NCI-H2196 treated with DMSO at 0.1 percent for 48 hours (cell line): Measurements from ENCODE around the gene ADD3.

ENCODE experiments used
- DNase-seq: peaks from one replicate; lab custom pipeline; 2025; ENCODE audit not compliant: unreplicated experiment; lab: John Stamatoyannopoulos, UW

The ADD3 gene

GRCh38 chr10:110144507-110144906 is 136.7 kb downstream of the ADD3 start:
- DNase-seq, result no peak

GRCh38 chr10:110147961-110148360 is 140.2 kb downstream of the ADD3 start:
- no peak for DNase-seq

DNA sequence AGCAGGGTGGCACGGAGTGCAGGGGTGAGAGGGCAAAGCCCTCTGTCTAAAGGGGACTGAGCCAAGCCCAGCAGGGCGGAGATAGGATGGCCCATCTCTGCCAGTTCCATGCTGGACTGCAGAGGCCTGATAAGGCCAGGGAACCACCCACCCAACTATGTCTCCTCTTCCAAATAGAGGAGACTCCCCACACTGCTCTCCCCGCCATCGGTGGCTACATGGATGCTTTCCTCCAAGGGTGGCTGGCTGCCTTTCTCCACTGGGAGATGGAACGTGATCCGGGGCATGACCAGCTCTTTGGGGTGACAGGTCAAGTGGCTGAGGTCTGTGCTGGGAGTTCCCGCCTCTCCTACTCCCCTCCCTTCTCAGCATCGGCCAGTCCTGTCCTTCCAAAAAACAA is 141.5 kb downstream of the ADD3 start:
- DNase-seq, result no peak

- no peak for DNase-seq
Observed at GRCh38 chr10:110150046-110150445, 142.3 kb downstream of the ADD3 start.

GRCh38 chr10:110150981-110151380 is 143.2 kb downstream of the ADD3 start:
- no peak for DNase-seq

DNA sequence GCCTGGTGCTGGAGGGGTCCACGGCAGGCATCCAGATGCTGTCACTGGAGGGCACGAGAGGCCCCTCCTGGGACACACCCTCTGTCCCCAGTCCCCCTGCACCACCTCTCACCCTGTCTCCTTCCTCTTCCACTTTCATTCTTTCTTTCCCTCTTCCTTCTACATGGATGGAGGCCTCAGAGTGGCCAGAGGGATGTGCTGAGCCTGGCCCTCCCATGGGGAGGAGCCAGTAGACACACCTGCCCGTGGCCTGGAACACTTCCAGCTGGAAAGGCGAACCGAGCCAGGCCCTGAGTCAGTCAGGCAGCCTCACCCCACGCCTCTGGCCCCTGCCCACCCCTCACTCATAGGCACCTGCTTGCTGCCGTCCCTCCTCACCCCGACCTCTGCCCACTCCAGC is 143.7 kb downstream of the ADD3 start:
- peak; percentile 44 for DNase-seq

DNA sequence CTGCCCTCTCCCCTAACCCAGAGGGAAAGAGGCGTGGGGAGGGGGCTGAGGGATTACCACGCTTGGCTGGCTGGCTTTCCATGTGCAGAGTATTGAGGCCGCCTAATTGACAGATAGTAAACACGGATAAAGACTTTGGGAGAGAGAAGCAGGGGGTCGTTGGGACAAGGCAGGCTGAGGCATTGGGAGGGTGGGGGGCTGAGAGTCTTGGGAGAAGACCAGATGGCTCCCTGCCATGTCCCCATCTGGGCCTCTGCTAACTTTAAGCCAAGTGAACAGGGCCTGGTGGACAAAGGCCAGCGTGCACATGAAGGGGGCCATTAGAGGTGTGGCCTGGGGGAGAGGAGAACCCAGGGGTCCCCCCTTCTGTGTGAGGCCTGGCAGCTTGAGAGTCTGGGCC is 144.2 kb downstream of the ADD3 start:
- no peak for DNase-seq

DNA sequence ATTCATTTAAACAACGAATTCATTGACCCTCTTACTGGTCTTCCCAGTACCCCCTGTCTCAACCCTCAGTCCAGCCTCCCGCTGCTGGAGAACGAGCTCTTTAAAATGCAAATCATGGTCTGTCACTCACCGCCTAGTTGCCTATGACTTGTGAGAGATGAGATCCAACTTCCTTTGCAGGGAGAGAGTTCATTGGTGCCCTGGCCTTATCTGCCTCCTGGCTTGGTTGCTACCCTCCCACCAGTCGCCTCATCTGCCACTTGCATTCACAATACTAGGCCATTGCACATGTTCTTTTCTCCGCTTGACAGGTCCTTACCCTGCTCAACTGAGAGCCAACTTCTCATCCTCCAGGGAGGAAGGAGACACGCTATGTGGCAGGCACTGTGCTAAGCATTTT is 145.6 kb downstream of the ADD3 start:
- DNase-seq, result no peak

- DNase-seq, result no peak
Observed at GRCh38 chr10:110156046-110156445, 148.3 kb downstream of the ADD3 start.

GRCh38 chr10:110158051-110159005 is 150.5 kb downstream of the ADD3 start:
- no peak for DNase-seq

DNA sequence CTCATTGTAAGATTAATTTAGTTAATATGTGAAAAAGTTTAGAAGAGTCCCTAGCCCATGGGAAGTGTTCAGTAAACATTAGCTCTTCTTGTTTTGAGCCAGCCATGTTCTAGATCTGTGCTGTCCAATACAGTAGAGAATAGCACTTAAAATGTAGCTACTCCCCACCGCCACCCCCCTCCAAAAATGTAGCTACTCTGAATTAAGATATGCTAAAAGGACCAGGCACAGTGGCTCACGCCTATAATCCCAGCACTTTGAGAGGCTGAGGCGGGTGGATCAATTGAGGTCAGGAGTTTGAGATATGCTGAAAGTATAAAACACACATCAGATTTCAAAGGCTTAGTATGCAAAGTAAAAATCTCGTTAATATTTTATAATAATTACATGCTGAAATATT is 152.3 kb downstream of the ADD3 start:
- DNase-seq, result no peak

GRCh38 chr10:110160522-110160921 is 152.7 kb downstream of the ADD3 start:
- no peak for DNase-seq

DNA sequence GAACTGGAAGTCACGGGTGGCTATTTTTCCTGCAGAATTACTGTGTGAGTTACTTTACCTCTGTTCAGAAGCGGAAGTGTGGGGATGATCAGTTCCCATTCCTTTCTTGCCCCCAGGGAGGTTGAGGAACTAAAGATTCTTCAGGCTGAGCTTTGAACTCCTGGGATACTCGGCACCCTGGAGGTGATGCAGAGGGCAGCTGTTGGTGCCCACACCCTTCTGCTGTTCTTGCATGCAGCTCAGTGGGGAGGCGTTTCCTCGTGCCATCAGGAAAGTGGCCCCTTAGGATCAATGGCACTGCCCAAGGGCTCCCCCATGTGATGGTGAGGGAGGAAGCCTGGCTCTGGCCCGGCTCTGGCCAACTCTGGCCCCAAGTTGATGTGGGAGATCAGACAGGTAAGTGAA is 155.0 kb downstream of the ADD3 start:
- DNase-seq, result no peak

DNA sequence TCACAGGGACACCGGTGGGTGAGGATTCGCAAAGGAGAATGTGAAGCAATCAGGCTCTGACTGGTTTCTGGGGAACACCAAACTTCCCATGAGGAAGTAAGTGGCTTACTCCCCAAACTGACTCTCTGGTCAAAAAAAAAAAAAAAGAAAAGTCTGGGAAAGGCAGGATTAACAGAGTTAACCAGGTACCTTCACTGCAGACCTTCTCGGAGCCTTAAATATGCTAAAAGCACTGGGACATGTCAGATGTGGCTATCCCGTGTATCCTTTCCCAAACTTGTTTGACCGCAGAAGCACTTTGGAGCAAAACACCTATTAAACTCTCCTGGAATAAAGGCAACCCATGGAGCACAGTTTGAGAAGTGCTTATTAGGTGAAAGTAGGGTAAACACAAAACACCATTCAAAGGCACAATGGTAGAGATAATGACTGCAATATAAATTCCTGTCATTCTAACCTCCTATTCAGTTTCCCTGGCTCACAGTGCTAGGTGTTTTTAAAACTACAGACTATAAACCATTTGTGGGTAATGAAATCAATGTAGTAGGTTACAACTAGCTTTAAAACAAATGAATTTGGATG is 155.5 kb downstream of the ADD3 start:
- no peak for DNase-seq

DNA sequence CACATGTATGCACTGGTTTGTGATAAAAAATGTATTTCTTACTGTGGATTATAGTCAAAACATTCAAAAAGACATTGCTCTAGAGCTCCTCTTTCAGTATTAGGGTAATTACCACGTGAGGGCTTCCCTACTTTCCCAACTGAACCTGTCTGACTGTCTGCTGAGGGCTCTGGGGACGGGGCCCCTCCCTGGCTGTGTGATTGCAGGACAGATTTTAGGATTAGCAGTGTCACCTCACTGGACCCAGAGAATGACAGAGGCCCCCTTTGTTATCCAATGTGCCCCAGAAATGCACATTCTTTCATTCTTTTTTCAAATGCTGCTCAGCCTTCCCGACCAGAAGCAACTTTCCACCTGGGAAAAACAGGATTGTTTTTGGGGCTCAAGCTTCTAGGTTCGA is 156.1 kb downstream of the ADD3 start:
- DNase-seq, result no peak

DNA sequence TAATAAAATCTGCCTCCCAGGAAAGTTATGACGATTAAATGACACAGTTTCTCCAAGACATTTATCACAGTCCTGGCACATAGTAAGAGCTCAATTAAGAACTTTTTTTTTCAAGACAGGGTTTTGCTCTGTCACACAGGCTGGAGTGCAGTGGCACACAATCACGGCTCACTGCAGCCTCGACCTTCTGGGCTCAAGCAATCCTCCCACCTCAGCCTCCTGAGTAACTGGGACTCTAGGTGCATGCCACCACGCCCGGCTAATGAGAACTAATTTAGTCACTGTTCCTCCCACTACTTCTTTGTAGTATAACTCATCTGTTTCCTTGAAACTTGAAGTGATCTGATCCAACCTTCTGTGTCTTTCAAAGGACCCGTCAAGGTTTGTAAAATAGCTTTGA is 157.5 kb downstream of the ADD3 start:
- no peak for DNase-seq

DNA sequence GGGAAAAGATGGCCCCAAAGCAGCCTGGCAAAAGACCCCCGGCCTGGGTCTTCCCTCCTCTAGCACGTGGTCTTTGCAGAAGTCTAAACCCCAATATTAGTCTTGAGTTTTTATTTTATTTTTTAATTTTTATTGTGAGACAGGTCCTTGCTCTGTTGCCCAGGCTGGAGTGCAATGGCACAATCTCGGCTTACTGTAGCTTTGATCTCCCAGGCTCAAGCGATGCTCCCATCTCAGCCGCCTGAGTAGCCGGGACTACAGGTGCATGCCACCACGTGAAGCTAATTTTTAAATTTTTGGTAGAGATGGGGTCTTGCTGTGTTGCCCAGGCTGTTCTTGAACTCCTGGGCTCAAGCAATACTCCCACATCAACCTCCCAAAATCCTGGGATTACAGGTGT is 159.4 kb downstream of the ADD3 start:
- no peak for DNase-seq

- DNase-seq, result no peak
Observed at GRCh38 chr10:110168601-110169481, 161.1 kb downstream of the ADD3 start.

DNA sequence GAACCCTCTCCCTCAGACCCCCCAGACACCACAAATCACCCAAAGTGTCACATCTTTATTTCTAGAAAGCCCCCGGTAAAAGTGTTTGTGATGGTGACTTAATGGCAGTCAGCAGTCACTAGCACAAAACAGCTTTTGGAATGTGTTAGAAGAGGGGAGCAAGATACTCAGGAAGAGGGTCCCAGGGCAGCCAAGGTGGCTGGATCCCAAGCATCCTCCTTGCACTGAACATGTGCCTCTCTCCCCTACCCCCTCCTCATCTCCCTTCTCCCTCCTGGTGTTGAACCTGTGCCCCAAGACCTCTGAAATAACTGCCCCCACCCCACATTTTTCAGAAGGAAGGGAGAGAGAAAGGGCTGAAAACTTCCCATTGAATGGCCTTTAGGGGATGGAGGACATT is 161.8 kb downstream of the ADD3 start:
- no peak for DNase-seq

GRCh38 chr10:110170142-110170971 is 162.6 kb downstream of the ADD3 start:
- DNase-seq, result no peak

DNA sequence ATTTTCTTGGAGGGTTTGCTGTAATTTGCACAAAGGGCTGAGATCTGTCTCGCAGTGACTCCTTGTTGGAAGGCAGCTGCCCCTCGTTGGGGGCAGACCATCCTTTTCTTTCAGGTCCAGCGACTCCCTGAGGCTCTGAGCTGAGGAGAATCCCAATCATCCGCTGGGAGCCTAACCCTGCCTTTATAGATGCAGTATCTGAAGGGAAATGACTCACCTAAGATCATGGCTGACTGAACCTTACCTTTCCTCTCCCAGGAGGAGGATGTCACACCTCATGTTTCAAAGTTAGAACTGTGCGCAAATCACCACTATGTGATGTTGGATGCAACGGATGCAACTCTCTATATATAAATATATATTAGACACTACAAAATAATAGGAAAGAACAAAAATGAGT is 163.2 kb downstream of the ADD3 start:
- no peak for DNase-seq
